ENCODE data around the gene AAR2.

DNA sequence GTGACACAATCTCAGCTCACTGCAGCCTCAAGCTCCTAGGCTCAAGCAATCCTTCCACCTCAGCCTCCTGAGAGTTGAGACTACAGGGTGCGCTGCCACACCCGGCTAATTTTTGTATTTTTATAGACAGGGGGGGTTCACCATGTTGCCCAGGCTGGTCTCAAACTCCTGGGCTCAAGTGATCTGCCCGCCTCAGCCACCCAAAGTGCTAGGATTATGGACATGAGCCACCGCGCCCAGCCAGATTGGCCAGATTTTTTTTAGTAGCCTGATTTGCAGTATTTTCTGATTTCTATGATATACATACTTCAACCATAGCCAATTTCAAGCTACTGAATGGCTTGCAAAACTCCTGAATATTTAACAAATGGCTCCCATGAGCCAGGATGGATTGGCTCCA lies 48.5 kb downstream of the AAR2 start:
- TF ChIP-seq CTCF (IDR thresholded peaks at IDR 0.05) (no peak), POLR2A (IDR thresholded peaks at IDR 0.05) (no peak)
